Eye (tissue), 1 donor: ENCODE measurements around the gene LCE2D.
"Not testable (repeated sequence)": the region's sequence is repeated elsewhere in the genome, so short reads cannot be mapped to it uniquely, and the experiment has no call there.

Experiments
- DNase-seq: peaks from one replicate; pipeline ENCODE4 v3.0.0-alpha.2; 2015

LCE2D gene

GRCh38 chr1:152663098-152663497, at the start of gene LCE2D:
TSS of gene LCE2D (plus strand) at chr1:152663380. CDS start at chr1:152664106, 726 bp downstream.
- no peak for DNase-seq

DNA sequence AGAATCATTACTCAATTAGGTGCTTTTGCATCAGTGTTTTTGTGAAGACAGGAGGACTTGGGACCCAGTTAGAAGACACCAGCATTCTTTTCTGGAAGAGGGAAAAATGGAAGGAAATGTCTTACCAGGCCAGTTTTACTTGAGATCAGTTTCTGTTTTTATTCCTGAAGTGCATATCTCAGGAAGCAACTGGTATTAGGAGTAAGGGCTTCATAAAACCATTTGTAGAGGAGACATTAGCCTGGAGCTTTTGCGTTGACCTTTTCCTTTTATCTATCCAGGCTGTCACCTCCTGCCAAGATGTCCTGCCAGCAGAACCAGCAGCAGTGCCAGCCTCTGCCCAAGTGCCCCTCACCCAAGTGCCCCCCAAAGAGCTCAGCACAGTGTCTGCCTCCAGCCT, 49.7 kb upstream of the LCE2D start, which contains the start of gene LCE3B:
Gene LCE3B (plus strand): TSS at position 301 of the 400 bp plus-strand sequence. CDS start 0 bp downstream, at position 301.
- no peak for DNase-seq

GRCh38 chr1:152621993-152622392, 41.2 kb upstream of the LCE2D start:
- DNase-seq = no peak

GRCh38 chr1:152622803-152623202, 40.4 kb upstream of the LCE2D start, which contains the start of gene LCE3A:
TSS of gene LCE3A (minus strand) at chr1:152623103. CDS start at chr1:152623103, 0 bp downstream.
- no peak for DNase-seq

DNA sequence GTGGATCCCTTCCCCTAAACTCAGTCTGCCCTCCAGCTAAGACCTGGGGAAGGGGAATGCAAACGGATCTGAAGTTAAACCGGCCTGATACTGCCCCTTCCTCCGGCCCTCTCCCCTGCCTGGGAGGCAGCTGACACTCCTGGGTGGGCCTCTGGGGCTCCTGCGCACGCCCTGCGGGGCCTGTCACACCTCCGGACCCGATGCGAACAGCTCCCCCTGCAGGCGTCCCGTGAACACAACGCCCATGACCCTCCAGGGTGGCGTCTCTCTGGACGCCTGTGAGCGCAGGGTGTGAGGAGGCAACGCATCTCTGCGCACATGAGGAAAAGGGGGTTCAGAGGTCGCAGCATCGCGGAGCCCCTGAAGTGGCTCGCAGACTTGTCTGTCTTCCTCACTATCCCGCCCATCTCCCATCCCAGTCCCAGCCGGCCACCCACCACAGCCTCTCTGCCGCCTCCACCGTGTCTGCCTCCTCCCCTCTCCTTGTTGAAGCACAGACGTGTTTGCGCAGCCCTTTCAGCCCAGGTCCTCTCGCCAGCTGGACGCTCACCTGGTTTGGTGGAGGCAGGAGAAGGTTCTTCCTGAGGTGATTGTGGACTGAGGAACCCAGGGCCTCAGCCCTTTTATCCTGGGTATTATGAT, 39.9 kb upstream of the LCE2D start:
- no peak for DNase-seq

DNA sequence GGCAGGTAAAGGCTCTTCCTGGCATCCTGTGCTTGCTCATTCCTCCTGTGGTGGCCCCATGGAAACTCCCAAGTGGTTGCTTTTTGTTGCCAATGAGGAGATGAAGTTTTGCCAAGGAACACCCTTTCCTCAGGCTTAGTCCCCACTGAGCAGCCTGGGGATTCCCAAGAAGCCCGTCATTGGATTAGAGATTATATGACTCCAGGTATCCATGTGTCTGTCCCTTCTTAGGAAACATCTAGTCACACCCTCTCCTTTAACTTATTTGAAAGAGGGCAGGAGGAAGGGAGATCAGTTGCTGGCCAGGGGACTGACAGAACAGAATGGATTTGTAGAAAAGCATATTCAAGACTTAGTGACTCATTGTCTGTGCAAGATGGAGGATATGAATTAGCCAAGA, 36.4 kb upstream of the LCE2D start:
- DNase-seq = no peak

GRCh38 chr1:152630596-152630995, 32.6 kb upstream of the LCE2D start:
- no peak for DNase-seq

DNA sequence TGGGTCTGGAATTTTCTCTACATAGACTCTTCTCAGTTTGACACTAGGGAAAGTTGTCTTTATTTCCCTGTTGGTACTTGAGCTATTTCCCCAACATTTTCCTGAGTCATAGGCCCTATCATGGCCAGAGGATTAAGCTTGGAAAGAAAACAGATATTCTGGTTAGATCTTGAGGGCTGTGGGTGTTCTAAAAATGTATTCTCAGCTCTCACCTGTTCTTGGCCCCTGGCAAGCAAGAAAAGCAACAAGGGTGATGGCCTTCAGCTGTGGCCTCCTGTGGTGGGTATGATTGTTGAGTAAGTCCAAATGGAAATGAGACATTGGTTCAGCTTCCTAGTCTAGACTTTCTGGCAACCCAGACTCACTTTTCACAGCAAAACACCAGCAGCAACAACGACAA, 22.8 kb upstream of the LCE2D start:
- DNase-seq = no peak

GRCh38 chr1:152643945-152644344, 19.2 kb upstream of the LCE2D start:
- no peak for DNase-seq

GRCh38 chr1:152645146-152645545, 18.0 kb upstream of the LCE2D start:
- no peak for DNase-seq

DNA sequence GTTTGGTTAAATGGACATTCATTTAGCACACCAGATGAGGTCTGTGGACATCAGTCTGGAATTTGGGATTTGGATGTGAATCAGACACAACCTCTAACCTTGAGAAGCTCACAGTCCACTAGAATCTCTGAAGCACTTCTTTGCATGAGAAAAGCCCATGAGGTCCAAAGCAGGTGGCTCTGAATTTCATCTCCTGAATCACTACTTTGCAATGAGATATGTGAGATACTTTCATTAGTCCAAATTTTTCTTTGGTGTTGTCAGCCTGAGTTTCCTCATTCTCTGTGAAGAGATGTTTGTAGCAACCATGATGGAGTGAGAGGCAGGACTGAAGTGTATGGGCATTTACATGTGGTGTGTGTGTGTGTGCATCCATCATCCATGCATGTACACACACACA, 16.5 kb upstream of the LCE2D start:
- no peak for DNase-seq

GRCh38 chr1:152654110-152654509, 9.1 kb upstream of the LCE2D start:
- DNase-seq = peak; percentile 91

GRCh38 chr1:152656459-152656858, 6.7 kb upstream of the LCE2D start:
- DNase-seq = no peak

GRCh38 chr1:152657677-152658076, 5.5 kb upstream of the LCE2D start:
- no peak for DNase-seq

GRCh38 chr1:152658649-152659048, 4.5 kb upstream of the LCE2D start:
- DNase-seq = no peak

- DNase-seq = not testable (repeated sequence)
Measured at GRCh38 chr1:152666171-152666570, 3.0 kb downstream of the LCE2D start.

GRCh38 chr1:152667648-152668047, 4.5 kb downstream of the LCE2D start:
- DNase-seq = no peak

DNA sequence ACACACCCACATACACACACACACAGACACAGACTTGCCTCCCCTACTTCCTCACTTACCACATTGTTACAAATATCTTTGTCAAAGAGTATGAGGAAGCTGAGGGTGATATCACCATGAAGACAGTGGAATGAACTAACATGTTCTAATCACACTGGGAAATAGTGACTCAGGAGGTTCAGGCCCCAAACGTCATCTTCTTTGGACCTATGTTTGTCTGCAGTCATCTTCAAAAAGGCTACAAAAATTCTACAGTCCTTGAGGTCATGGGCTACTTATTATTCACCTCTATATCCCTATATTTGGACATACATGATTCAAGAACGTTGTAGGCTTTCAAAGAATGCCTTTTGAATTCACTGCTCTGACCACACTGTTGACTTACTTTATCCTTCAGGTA, 9.8 kb downstream of the LCE2D start:
- DNase-seq = no peak

DNA sequence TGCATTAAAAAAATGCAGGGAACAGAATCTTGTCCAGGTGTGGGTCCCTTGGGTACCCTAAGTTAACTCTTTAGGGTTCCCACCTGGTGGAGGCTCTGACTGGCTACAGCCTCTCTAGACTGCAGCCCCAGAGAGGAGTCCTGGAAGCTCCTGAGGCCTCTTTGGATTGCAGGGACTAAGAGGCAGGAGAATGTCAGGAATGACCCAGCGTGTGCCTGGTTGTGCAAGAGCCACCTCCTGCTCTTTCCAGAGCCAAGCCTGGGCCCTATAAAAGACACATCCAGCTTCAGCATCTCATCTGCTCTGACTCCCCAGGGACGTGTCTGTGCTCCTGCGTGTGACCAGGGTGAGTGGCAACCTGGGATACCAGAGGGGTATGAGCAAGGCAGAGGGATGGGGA, 11.8 kb downstream of the LCE2D start, which contains the start of gene LCE2C:
Gene LCE2C (plus strand): TSS at position 297 of the 400 bp plus-strand sequence. CDS start 737 bp downstream, outside the sequence.
- DNase-seq = not testable (repeated sequence)

DNA sequence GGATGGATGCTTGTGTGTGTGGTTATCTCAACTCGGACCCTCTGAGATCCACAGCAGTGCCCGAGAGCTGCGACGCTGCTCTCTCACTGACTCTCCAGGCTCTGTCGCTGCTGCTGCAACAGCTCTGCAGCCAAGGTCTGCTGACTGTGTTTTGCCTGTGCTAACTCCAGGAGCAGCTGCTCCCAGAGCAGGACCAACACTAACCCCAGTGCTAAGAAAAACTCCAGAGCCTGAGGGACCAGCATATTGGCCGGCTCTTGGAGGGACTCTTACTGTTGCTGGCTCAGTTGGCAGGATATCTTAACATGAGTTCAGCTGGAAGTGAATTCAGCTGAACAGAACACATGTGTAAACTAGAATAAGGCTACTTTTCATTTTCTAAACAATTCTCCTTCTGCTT, 16.3 kb downstream of the LCE2D start:
- no peak for DNase-seq

DNA sequence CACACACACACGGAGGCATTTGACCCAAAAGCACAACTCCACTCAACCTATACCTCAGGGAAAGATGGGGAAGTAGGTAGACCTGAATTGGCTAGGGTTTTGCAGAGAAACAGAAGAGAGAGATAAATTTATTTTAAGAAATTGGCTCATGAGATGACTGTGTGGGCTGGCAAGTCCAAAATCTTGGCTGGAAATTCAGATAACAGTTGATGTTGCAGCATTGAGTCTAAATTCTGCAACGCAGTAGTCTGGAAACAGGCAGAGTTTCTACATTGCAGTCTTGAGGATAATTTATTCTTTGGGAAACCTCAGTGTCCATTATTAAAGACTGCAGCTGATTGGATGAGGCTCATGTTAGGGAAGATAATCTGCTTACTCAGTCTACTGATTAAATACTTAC, 18.4 kb downstream of the LCE2D start:
- no peak for DNase-seq

GRCh38 chr1:152683846-152684245, 20.7 kb downstream of the LCE2D start:
- no peak for DNase-seq

DNA sequence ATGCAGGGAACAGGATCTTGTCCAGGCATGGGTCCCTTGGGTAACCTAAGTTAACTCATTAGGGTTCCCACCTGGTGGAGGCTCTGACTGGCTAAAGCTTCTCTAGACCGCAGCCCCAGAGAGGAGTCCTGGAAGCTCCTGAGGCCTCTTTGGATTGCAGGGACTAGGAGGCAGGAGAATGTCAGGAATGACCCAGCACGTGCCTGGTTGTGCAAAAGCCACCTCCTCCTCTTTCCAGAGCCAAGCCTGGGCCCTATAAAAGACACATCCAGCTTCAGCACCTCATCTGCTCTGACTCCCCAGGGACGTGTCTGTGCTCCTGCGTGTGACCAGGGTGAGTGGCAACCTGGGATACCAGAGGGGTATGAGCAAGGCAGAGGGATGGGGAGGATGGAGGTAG, 22.6 kb downstream of the LCE2D start, which contains the start of gene LCE2B:
Gene LCE2B (plus strand): TSS at position 301 of the 400 bp plus-strand sequence. CDS start 721 bp downstream, outside the sequence.
- DNase-seq = not testable (repeated sequence)

DNA sequence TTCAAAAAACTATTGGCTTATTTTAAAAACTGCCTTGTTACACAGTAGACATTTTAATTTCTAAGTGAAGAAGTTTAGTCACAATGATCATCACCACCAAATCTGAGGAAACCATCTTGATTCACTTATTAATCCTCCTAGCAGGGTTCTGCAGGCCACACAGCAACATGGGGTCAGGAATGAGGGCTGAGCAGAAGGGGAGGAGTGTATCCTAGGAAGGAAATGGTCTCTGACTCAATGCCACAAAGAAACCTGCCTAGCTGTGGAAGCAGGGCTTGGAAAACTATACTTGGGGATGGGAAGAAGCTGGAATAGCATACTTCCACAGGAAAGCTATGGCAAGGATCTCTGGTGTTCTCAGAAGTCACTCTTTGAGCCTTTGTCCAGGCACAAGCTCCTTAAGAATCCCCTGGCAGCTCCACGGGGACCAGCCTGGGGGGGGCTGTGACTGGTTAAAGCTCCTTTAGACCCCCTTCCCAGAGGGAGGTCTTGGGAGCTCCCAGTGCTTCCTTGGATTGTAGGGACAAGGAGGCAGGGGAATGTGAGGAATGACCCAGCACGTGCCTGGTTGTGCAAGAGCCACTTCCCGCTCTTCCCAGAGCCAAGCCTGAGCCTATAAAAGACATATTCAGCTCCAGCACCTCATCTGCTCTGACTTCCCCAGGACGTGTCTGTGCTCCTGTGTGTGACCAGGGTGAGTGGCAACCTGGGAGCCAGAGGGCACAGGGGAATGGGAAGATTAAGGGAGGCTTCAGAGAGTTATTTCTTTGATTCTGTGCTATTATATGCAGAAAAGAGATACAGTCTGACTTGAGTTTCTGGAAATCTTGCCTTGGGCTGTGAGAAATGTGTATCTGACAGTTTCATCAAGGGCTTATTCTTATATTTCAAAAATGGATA, 34.8 kb downstream of the LCE2D start, which contains the start of gene LCE2A:
Gene LCE2A (plus strand): TSS at position 645 of the 900 bp plus-strand sequence. CDS start 557 bp downstream, outside the sequence.
- DNase-seq = no peak
